AG04449 (cell line): ENCODE measurements around the gene NKG7.
A peak's percentile ranks its signal among the peaks of the same experiment; 100 is the strongest.
"Not testable (repeated sequence)": the region's sequence is repeated elsewhere in the genome, so short reads cannot be mapped to it uniquely, and the experiment has no call there.

Experiments used
- CTCF ChIA-PET: fragments of 350-600 bp; formaldehyde crosslinking; extraction: SDS; loops from one replicate; lab custom pipeline; 2021; ENCODE audit warnings: antibody characterized with exemption; lab: Yijun Ruan, JAX
- POLR2A ChIA-PET: fragments of 400-600, 350-600 bp; formaldehyde crosslinking; extraction: SDS; loops from one replicate; lab custom pipeline; 2020; ENCODE audit warnings: antibody characterized with exemption, inconsistent platforms; lab: Yijun Ruan, JAX
- DNase-seq: peaks from one replicate; pipeline ENCODE4 v3.0.0-alpha.2; 2010; ENCODE audit warnings: low read depth, low spot score
- H3K4me3 ChIP-seq: 2 replicates; pipeline ENCODE4 v1.5.1; 2011; ENCODE audit warnings: low read depth, mild to moderate bottlenecking, control low read depth, low read length
- CTCF ChIP-seq: IDR thresholded peaks from one replicate; pipeline ENCODE4 v1.5.1; 2011; ENCODE audit warnings: mild to moderate bottlenecking, moderate library complexity, low read length, control low read depth, inconsistent platforms; ENCODE audit not compliant: insufficient read depth; ENCODE audit errors: missing control alignments

The NKG7 gene

GRCh38 chr19:51399231-51399630 is 26.8 kb upstream of the NKG7 start:
- ChIA-PET CTCF (interaction anchor here (0.9 to 4.4 kb wide), 5 partner anchors 8 to 262 kb away, joined by 3 to 26 read pairs (median 8); no protein-coding TSS in a partner anchor), POLR2A (no interaction called here)
- H3K4me3 ChIP-seq = no peak overlapping the region
- TF ChIP-seq CTCF = no peak
- DNase-seq = no peak

GRCh38 chr19:51398096-51398704 is 25.7 kb upstream of the NKG7 start:
- ChIA-PET CTCF (interaction anchor here (0.8 to 4.4 kb wide), 11 partner anchors 9 to 282 kb away, joined by 3 to 26 read pairs (median 4); partner anchors contain the start of gene SIGLEC10), POLR2A (no interaction called here)
- H3K4me3 ChIP-seq = no peak overlapping the region
- peak; percentile 42 for TF ChIP-seq CTCF
- DNase-seq = no peak

GRCh38 chr19:51397453-51397852 is 25.0 kb upstream of the NKG7 start:
- POLR2A ChIA-PET, H3K4me3 ChIP-seq, DNase-seq: not testable (repeated sequence)
- CTCF ChIA-PET = interaction anchor here (0.8 to 4.4 kb wide), 10 partner anchors 10 to 283 kb away, joined by 3 to 26 read pairs (median 4); no protein-coding TSS in a partner anchor

GRCh38 chr19:51396175-51396574 is 23.7 kb upstream of the NKG7 start:
- H3K4me3 ChIP-seq = no peak overlapping the region
- POLR2A ChIA-PET = no interaction called here
- DNase-seq = no peak
- no peak for TF ChIP-seq CTCF
- CTCF ChIA-PET = interaction anchor here (1.0 to 3.2 kb wide), 5 partner anchors 21 to 118 kb away, joined by 3 to 10 read pairs (median 4); partner anchors contain the start of gene SIGLEC10

- POLR2A ChIA-PET = interaction anchor here (1.3 kb wide), 1 partner anchor 26 kb away, joined by 4 read pairs; no protein-coding TSS in a partner anchor
- DNase-seq = peak; percentile 89
- TF ChIP-seq CTCF = no peak
- peak overlapping the region; percentile 58 for H3K4me3 ChIP-seq
- CTCF ChIA-PET = interaction anchor here (1.0 to 1.5 kb wide), 4 partner anchors 26 to 263 kb away, joined by 3 to 4 read pairs (median 3); no protein-coding TSS in a partner anchor
Observed at GRCh38 chr19:51394050-51394836, 21.8 kb upstream of the NKG7 start.

- no peak for DNase-seq
- ChIA-PET CTCF (interaction anchor here (0.8 kb wide), 1 partner anchor 24 kb away, joined by 3 read pairs; the partner anchor contains the start of gene CLDND2), POLR2A (no interaction called here)
- TF ChIP-seq CTCF = no peak
- H3K4me3 ChIP-seq = no peak overlapping the region
Observed at GRCh38 chr19:51392701-51393100, 20.2 kb upstream of the NKG7 start.
